HG03135 (cell line): ENCODE data around the gene CFAP20.

ENCODE experiments used
- ATAC-seq: cut with Tn5 transposase; IDR thresholded peaks from one replicate; pipeline ENCODE4 v1.9.1; 2021; ENCODE audit warnings: mild to moderate bottlenecking, moderate library complexity; ENCODE audit not compliant: unreplicated experiment

Gene CFAP20

GRCh38 chr16:58129097-58129936 is at the start of gene CFAP20:
Gene CFAP20, minus strand, starts transcription at chr16:58129381. Its CDS starts 266 bp downstream, at chr16:58129115.
- peak; percentile 82 for ATAC-seq

GRCh38 chr16:58177353-58177710 is 48.2 kb upstream of the CFAP20 start:
- ATAC-seq, result no peak

- no peak for ATAC-seq
Observed at GRCh38 chr16:58176608-58177352, 47.6 kb upstream of the CFAP20 start.

GRCh38 chr16:58170223-58170622 is 41.0 kb upstream of the CFAP20 start:
- ATAC-seq, result no peak

GRCh38 chr16:58160855-58161254 is 31.7 kb upstream of the CFAP20 start:
- no peak for ATAC-seq

- no peak for ATAC-seq
Observed at GRCh38 chr16:58158725-58159124, 29.5 kb upstream of the CFAP20 start.

- no peak for ATAC-seq
Observed at GRCh38 chr16:58157951-58158540, 28.9 kb upstream of the CFAP20 start.

GRCh38 chr16:58157239-58157638 is 28.1 kb upstream of the CFAP20 start:
- ATAC-seq, result no peak

GRCh38 chr16:58155839-58156238 is 26.7 kb upstream of the CFAP20 start:
- ATAC-seq, result no peak

- ATAC-seq, result no peak
Observed at GRCh38 chr16:58154345-58154744, 25.2 kb upstream of the CFAP20 start.

- ATAC-seq, result no peak
Observed at GRCh38 chr16:58152246-58152868, 23.2 kb upstream of the CFAP20 start.

- ATAC-seq, result no peak
Observed at GRCh38 chr16:58148526-58148925, 19.3 kb upstream of the CFAP20 start.

- ATAC-seq, result no peak
Observed at GRCh38 chr16:58148099-58148498, 18.9 kb upstream of the CFAP20 start.

- ATAC-seq, result no peak
Observed at GRCh38 chr16:58138852-58139251, 9.7 kb upstream of the CFAP20 start.

GRCh38 chr16:58137581-58137980 is 8.4 kb upstream of the CFAP20 start:
- no peak for ATAC-seq

- ATAC-seq, result peak; percentile 24
Observed at GRCh38 chr16:58128711-58129096, 477 bp downstream of the CFAP20 start.

GRCh38 chr16:58128181-58128631 is 975 bp downstream of the CFAP20 start:
- ATAC-seq, result no peak

GRCh38 chr16:58127634-58128033 is 1.5 kb downstream of the CFAP20 start:
- no peak for ATAC-seq

- ATAC-seq, result no peak
Observed at GRCh38 chr16:58127033-58127556, 2.1 kb downstream of the CFAP20 start.

GRCh38 chr16:58126451-58126961 is 2.7 kb downstream of the CFAP20 start:
- ATAC-seq, result no peak
